ENCODE measurements around the gene SERP1. TPM values are rescaled to one million over a fixed set of nuclear protein-coding genes. Genes with fewer than 3 reads are reported as not detected.

Gene SERP1
- total RNA-seq, 4 donors from 2014 or later, result 117 to 177 (median 144) TPM

DNA sequence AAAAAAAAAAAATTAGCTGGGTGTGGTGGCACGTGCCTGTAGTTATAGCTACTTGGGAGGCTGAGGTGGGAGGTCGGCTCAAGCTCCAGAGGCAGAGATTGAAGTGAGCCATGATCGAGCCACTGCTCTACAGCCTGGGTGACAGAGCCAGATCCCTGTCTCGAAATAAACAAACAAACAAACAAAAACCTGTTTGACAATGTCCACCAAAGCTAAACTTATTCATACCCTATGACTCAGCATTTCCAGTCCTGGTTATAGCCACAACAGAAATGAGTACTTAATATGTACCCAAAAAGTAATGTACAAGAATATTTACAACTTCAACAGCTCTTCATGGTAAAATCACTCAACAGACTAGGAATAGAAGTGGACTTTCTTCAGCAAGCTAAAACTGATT lies 31.1 kb downstream of the SERP1 start:
- intact Hi-C loops (cut with DNase I), result no loop called here
- no peak for DNase-seq (ENCODE audit: extremely low spot score)
- Histone ChIP-seq H3K27ac (replicated peaks in 1 of 4) (no peak overlapping the region), H3K36me3 (no peaks in the 10 kb centered on the region), H3K27me3 (no peaks in the 10 kb centered on the region), H3K4me1 (no peaks in the 10 kb centered on the region), H3K9me3 (no peaks in the 10 kb centered on the region), H3K4me3 (no peak overlapping the region)
- WGBS, result 94% methylated on average over 4 of the region's 4 CpGs
- TF ChIP-seq, protein P1, sequence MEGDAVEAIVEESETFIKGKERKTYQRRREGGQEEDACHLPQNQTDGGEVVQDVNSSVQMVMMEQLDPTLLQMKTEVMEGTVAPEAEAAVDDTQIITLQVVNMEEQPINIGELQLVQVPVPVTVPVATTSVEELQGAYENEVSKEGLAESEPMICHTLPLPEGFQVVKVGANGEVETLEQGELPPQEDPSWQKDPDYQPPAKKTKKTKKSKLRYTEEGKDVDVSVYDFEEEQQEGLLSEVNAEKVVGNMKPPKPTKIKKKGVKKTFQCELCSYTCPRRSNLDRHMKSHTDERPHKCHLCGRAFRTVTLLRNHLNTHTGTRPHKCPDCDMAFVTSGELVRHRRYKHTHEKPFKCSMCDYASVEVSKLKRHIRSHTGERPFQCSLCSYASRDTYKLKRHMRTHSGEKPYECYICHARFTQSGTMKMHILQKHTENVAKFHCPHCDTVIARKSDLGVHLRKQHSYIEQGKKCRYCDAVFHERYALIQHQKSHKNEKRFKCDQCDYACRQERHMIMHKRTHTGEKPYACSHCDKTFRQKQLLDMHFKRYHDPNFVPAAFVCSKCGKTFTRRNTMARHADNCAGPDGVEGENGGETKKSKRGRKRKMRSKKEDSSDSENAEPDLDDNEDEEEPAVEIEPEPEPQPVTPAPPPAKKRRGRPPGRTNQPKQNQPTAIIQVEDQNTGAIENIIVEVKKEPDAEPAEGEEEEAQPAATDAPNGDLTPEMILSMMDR (IDR thresholded peaks at IDR 0.05), result no peak
- TF ChIP-seq POLR2AphosphoS5 (IDR thresholded peaks at IDR 0.05), result no peak
- TF ChIP-seq POLR2A (IDR thresholded peaks at IDR 0.05; ENCODE audit: low read depth), result no peak
- no peak for TF ChIP-seq EP300 (IDR thresholded peaks at IDR 0.05)

DNA sequence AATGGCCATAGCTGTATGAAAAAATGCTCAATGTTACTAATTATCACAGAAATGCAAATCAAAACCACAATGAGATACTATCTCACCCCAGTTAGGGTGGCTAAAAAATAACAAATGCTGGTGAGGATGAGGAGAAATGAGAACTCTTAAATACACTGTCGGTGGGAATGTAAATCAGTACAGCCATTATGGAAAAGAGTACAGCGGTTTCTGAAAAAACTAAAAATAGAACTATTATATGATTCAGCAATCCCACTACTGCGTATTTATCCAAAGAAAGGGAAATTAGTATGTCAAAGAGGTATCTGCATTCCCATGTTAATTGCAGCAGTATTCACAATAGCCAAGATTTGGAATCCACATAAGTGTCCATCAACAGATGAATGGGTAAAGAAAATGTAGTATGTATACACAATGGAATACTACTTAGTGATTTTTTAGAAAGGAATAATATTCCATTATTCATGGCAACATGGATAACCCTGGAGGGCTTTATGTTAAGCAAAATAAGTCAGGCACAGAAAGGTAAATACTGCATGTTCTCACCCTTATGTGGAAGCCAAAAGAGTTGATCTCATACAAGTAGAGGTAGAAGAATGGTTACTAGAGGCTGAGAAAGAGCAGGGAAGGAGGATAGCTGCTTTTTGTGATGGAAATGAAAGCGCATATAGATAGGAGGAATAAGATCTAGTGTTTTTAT lies 35.0 kb downstream of the SERP1 start:
- Histone ChIP-seq H3K9me3 (no peaks in the 10 kb centered on the region), H3K4me1 (no peaks in the 10 kb centered on the region), H3K27ac (replicated peaks in 1 of 4) (no peak overlapping the region), H3K4me3 (no peak overlapping the region), H3K27me3 (no peaks in the 10 kb centered on the region), H3K36me3 (no peaks in the 10 kb centered on the region)
- intact Hi-C loops (cut with DNase I), result no loop called here
- TF ChIP-seq POLR2AphosphoS5 (IDR thresholded peaks at IDR 0.05) (no peak), POLR2A (IDR thresholded peaks at IDR 0.05; ENCODE audit: low read depth) (no peak), EP300 (IDR thresholded peaks at IDR 0.05) (no peak)
- TF ChIP-seq, protein P1 (IDR thresholded peaks at IDR 0.05), result no peak
- DNase-seq (ENCODE audit: extremely low spot score), result no peak
- WGBS, result 80% methylated on average over 4 of the region's 4 CpGs

DNA sequence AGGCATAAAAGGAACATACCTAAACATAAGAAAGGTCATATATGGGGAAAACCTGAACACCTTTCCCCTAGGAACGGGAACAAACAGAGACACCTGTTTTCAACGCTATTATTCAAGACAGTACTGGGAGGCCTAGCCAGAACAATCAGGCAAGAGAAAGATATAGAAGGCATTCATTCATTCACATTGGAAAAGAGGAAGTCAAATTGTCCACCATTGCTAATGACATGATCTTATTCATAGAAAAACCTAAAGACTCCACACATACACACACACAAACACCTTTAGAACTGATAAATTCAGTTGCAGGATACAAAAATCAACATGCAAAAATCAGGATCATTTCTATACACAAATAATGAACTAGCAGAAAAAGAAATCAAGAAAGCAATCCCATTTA lies 36.5 kb downstream of the SERP1 start:
- TF ChIP-seq POLR2AphosphoS5 (IDR thresholded peaks at IDR 0.05), result no peak
- TF ChIP-seq, protein P1 (IDR thresholded peaks at IDR 0.05), result no peak
- no peak for TF ChIP-seq POLR2A (IDR thresholded peaks at IDR 0.05; ENCODE audit: low read depth)
- no peak for TF ChIP-seq EP300 (IDR thresholded peaks at IDR 0.05)
- Histone ChIP-seq H3K27me3 (no peaks in the 10 kb centered on the region), H3K4me1 (no peaks in the 10 kb centered on the region), H3K9me3 (no peaks in the 10 kb centered on the region), H3K27ac (replicated peaks in 1 of 4) (no peak overlapping the region), H3K4me3 (no peak overlapping the region), H3K36me3 (no peaks in the 10 kb centered on the region)
- intact Hi-C loops (cut with DNase I), result no loop called here
- 91% methylated on average over 2 of the region's 2 CpGs for WGBS
- DNase-seq (ENCODE audit: extremely low spot score), result no peak

DNA sequence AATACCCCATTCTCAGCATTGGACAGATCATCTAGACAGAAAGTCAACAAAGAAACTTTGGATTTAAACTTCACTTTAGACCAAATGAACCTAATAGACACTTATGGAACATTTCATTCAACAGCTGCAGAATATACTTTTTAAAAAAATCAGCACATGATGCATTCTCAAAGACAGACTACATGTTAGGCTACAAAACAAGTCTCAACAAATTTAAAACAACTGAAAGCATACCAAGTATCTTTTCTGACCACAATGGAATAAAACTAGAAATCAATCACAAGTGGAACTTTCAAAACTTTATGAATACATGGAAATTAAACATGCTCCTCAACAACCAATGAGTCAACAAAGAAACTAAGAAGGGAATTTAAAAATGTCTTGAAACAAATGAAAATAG lies 37.9 kb downstream of the SERP1 start:
- no peak for TF ChIP-seq EP300 (IDR thresholded peaks at IDR 0.05)
- TF ChIP-seq POLR2A (IDR thresholded peaks at IDR 0.05; ENCODE audit: low read depth), result no peak
- Histone ChIP-seq H3K27me3 (no peaks in the 10 kb centered on the region), H3K36me3 (no peaks in the 10 kb centered on the region), H3K27ac (replicated peaks in 1 of 4) (no peak overlapping the region), H3K4me1 (no peaks in the 10 kb centered on the region), H3K4me3 (no peak overlapping the region), H3K9me3 (no peaks in the 10 kb centered on the region)
- no peak for DNase-seq (ENCODE audit: extremely low spot score)
- intact Hi-C loops (cut with DNase I), result no loop called here

DNA sequence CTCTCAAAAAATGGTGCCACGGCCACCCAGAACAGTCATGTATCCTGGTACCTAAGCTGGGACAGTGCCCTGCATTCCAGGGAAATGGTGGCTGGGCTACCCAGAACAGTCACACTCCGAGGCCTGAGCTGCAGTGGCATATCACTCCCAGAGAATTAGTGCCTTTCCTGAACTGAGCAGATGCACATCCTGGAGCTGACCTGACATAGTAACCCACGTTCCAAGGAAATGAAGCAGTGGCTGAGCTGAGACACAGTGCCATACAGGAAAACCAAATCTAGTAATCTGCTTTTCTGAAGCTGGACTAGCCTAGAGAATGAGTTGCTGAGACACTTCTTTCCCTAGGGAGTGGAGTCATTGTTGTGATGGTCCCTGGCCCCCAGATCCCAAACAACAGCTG lies 41.8 kb downstream of the SERP1 start:
- no peaks in the 10 kb centered on the region for H3K4me1 ChIP-seq
- intact Hi-C loops (cut with DNase I), result no loop called here
- no peak for DNase-seq (ENCODE audit: extremely low spot score)
- H3K27me3 ChIP-seq, result no peaks in the 10 kb centered on the region
- TF ChIP-seq POLR2A (IDR thresholded peaks at IDR 0.05; ENCODE audit: low read depth) (no peak), POLR2AphosphoS5 (IDR thresholded peaks at IDR 0.05) (no peak), EP300 (IDR thresholded peaks at IDR 0.05) (no peak)
- H3K27ac ChIP-seq (replicated peaks in 1 of 4), result no peak overlapping the region
- H3K9me3 ChIP-seq, result no peaks in the 10 kb centered on the region
- no peaks in the 10 kb centered on the region for H3K36me3 ChIP-seq
- no peak overlapping the region for H3K4me3 ChIP-seq
- WGBS, result 87% methylated on average over 3 of the region's 3 CpGs

Data from esophagus muscularis mucosa (tissue), 4 donors.